Measurements from ENCODE around the gene RFX4.

DNA sequence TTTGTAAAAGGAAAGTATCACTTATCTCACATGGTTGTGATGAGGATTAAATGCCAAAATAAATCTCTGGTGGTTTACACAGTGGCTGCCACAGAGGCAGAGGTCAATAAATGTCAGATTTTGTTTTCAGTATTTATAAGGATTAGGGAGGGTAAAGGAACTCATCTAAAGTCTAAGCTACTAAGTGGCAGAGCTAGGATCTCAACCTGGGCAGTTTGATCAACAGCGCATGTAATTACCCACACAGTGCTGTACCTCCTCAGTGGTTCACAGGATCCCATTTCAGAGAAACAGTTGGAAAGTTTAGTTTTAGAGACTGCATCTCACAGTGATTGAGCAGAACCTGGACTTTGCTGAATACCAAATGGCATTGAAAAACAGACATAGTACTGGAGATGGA lies 146.8 kb downstream of the RFX4 start:
- TF ChIP-seq EZH2phosphoT487 (IDR thresholded peaks at IDR 0.05) (no peak), CTCF (IDR thresholded peaks at IDR 0.05) (no peak), EZH2 (IDR thresholded peaks at IDR 0.05) (no peak)

All from neural progenitor cell (in vitro differentiated cells).